ENCODE data around the gene DUOXA1. TPM values are rescaled to one million over a fixed set of nuclear protein-coding genes. Genes with fewer than 3 reads are reported as not detected.
"Not testable (repeated sequence)": the region's sequence is repeated elsewhere in the genome, so short reads cannot be mapped to it uniquely, and the experiment has no call there.

Gene DUOXA1
- total and polyA plus RNA-seq, 7 donors: 0.04 to 0.56 (median 0.25) TPM; not detected in 3

- no peak overlapping the region for H3K27ac ChIP-seq
- DNase-seq (no peak), ATAC-seq (no peak)
- TF ChIP-seq CTCF (IDR thresholded peaks at IDR 0.05): no peak
- no peaks in the 10 kb centered on the region for H3K9me3 ChIP-seq
- no peaks in the 10 kb centered on the region for H3K4me1 ChIP-seq
- no peak overlapping the region for H3K4me3 ChIP-seq
- peaks cover 0 to 3% (median 0%) of the 10 kb centered on the region in 3 donors for H3K27me3 ChIP-seq (ENCODE audit: insufficient read depth in 3 of 3, low read length in 2 of 3)
- intact Hi-C loops (cut with DNase I): no loop called here
- no peaks in the 10 kb centered on the region for H3K36me3 ChIP-seq (ENCODE audit: insufficient read depth in 1 of 2, low read depth in 1 of 2)
Measured at GRCh38 chr15:45083223-45083622, 46.5 kb downstream of the DUOXA1 start.

GRCh38 chr15:45082412-45082811 is 47.3 kb downstream of the DUOXA1 start:
- WGBS, 3 donors: 81 to 84% (median 83%) methylated on average over 8 to 10 of the region's 10 CpGs
- not testable (repeated sequence) for H3K27ac ChIP-seq

GRCh38 chr15:45080593-45080992 is 49.1 kb downstream of the DUOXA1 start:
- intact Hi-C loops (cut with DNase I); ATAC-seq; H3K27ac ChIP-seq; H3K4me1 ChIP-seq; DNase-seq; H3K4me3 ChIP-seq; H3K27me3 ChIP-seq (ENCODE audit: insufficient read depth in 3 of 3, low read length in 2 of 3); H3K9me3 ChIP-seq; H3K36me3 ChIP-seq (ENCODE audit: insufficient read depth in 1 of 2, low read depth in 1 of 2): not testable (repeated sequence)
- 80 to 89% (median 88%) methylated on average over 2 of the region's 3 CpGs for WGBS, 3 donors

More at GRCh38 chr15:45082412-45082811, 47.3 kb downstream of the DUOXA1 start:
- H3K36me3 ChIP-seq (ENCODE audit: insufficient read depth in 1 of 2, low read depth in 1 of 2); ATAC-seq; H3K27me3 ChIP-seq (ENCODE audit: insufficient read depth in 3 of 3, low read length in 2 of 3); intact Hi-C loops (cut with DNase I); DNase-seq; H3K4me1 ChIP-seq; H3K9me3 ChIP-seq; H3K4me3 ChIP-seq: not testable (repeated sequence)

GRCh38 chr15:45079628-45080246 is 49.9 kb downstream of the DUOXA1 start:
- ATAC-seq; H3K9me3 ChIP-seq; H3K4me3 ChIP-seq; DNase-seq; H3K27ac ChIP-seq; intact Hi-C loops (cut with DNase I); H3K36me3 ChIP-seq (ENCODE audit: insufficient read depth in 1 of 2, low read depth in 1 of 2); H3K27me3 ChIP-seq (ENCODE audit: insufficient read depth in 3 of 3, low read length in 2 of 3); H3K4me1 ChIP-seq: not testable (repeated sequence)
- 72 to 76% (median 74%) methylated on average over 5 of the region's 5 CpGs for WGBS, 3 donors

- H3K36me3 ChIP-seq (ENCODE audit: insufficient read depth in 1 of 2, low read depth in 1 of 2); ATAC-seq; H3K27ac ChIP-seq; H3K4me3 ChIP-seq; H3K27me3 ChIP-seq (ENCODE audit: insufficient read depth in 3 of 3, low read length in 2 of 3); H3K4me1 ChIP-seq; intact Hi-C loops (cut with DNase I); H3K9me3 ChIP-seq; DNase-seq: not testable (repeated sequence)
- WGBS, 3 donors: 23 to 32% (median 24%) methylated on average over 5 of the region's 5 CpGs
Measured at GRCh38 chr15:45079201-45079600, 50.5 kb downstream of the DUOXA1 start.

DNA sequence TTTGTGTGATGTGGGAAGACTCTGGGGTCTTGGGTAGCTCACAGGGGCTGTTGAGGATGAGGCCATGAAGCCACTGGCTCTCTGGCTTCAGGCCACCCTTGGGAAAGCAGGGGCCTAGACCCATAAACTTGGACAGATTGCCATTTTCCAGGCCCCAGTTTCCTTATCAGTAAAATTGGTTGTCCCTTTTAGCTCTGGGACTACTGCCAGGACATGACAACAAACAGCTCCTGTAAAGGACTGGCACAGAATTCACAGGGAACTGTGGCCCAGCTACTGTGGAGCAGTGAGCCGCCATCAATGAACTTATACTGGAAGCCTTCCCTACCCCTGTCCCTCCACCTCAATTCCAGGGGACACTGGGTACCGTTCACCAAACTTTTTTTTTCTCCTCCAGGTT is 52.3 kb downstream of the DUOXA1 start:
- not testable (repeated sequence) for DNase-seq, ATAC-seq

DNA sequence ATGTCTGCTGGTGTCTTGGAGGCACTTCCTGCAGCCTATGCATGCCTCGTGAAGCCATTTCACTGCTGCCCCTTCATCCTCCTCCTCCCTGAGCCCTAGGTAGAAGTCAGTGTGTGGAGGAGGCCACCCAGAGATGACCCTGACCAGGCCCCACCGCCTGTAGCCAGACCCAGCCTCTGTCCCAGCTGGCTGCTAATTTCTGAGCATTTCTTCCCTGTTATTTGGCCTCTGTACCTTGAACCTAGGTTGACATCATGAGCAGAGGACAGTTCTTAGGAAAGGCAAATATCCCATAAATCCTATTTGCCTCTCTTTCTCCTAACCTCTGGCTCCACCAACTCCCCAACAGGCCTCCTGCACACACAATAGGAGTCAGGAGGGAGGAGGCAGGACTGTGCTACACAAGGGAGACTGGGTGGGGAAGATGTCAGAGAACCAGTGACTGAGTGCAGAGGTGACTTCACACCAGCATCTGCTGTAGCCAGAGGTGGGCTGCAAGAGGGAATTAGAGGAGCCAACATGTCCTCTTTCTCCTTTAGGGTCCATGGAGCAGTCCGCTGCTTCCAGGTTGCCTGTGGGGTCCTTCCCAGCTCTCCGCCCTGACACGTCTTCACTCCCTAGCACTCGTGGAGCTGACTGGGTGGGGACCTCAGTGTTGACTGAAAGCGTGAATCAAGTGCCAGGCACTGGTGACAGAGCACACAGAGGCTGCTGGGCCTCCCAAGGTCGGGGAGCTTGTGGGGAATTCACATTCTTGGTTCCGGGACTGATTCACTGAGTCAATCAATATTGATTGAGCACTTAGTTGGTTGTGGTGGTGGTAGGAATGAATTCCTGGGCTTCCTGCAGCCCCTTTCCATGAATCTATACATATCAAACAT is 54.0 kb downstream of the DUOXA1 start:
- ATAC-seq; H3K9me3 ChIP-seq; intact Hi-C loops (cut with DNase I); DNase-seq; H3K4me3 ChIP-seq; H3K36me3 ChIP-seq (ENCODE audit: insufficient read depth in 1 of 2, low read depth in 1 of 2); H3K4me1 ChIP-seq; H3K27ac ChIP-seq; H3K27me3 ChIP-seq (ENCODE audit: insufficient read depth in 3 of 3, low read length in 2 of 3): not testable (repeated sequence)
- WGBS, 3 donors: 94% methylated on average over 1 of the region's 9 CpGs; no CpG with 5 or more reads in 2 of the 3 donors

More for the DNA sequence above, 52.3 kb downstream of the DUOXA1 start:
- H3K4me1 ChIP-seq; H3K27me3 ChIP-seq (ENCODE audit: insufficient read depth in 3 of 3, low read length in 2 of 3); intact Hi-C loops (cut with DNase I); H3K36me3 ChIP-seq (ENCODE audit: insufficient read depth in 1 of 2, low read depth in 1 of 2); H3K27ac ChIP-seq; H3K9me3 ChIP-seq; H3K4me3 ChIP-seq: not testable (repeated sequence)
- WGBS, 3 donors: 72 to 74% (median 74%) methylated on average over 2 of the region's 2 CpGs

DNA sequence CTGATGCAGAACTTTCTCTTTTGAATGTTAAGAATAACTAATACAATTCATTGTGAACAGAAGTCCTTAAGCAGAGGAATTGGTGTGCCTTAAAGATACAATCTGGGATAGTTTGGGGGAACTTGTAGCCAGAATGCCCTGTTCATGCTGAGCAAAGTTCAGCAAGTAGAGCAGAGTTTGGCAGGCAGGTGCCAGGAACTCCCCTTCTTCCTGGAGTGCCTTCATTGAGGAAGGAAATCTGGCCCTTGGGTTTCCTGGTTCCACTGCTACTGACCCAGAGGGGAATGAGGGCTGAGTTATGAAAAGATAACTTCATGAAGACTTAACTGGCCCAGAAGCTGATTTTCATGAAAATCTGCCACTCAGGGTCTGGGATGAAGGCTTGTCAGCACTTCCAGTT is 56.1 kb downstream of the DUOXA1 start:
- intact Hi-C loops (cut with DNase I); H3K27me3 ChIP-seq (ENCODE audit: insufficient read depth in 3 of 3, low read length in 2 of 3); H3K4me3 ChIP-seq; H3K27ac ChIP-seq; H3K9me3 ChIP-seq; DNase-seq; ATAC-seq; H3K4me1 ChIP-seq; H3K36me3 ChIP-seq (ENCODE audit: insufficient read depth in 1 of 2, low read depth in 1 of 2): not testable (repeated sequence)

DNA sequence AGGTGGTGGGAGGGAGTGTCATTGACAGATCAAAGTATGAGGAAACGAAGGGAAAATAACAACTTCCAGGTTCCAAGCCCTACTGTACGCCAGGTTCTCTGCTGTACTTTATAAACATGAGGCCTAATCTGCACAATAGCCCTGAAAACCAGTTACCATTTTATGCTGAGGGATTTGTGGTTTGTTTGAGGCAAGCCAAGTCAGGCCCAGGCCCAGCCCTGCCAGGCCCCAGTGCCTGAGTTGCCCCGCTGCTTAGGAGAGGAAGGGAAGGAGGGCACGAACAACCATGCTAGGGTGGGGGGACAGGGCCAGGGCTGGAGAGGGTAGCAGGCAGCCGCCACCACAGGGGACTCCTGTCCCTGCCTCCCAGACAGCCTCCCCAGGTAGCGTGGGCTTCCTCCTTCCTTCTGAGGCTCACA is 59.7 kb downstream of the DUOXA1 start:
- H3K27me3 ChIP-seq (ENCODE audit: insufficient read depth in 3 of 3, low read length in 2 of 3); DNase-seq; H3K4me3 ChIP-seq; H3K27ac ChIP-seq; H3K36me3 ChIP-seq (ENCODE audit: insufficient read depth in 1 of 2, low read depth in 1 of 2); H3K9me3 ChIP-seq; intact Hi-C loops (cut with DNase I); ATAC-seq; H3K4me1 ChIP-seq: not testable (repeated sequence)
- 86 to 92% (median 88%) methylated on average over 2 to 5 of the region's 6 CpGs for WGBS, 3 donors

Data from psoas muscle (tissue), 8 donors.